ENCODE measurements around the gene ACKR2. TPM values are rescaled to one million over a fixed set of nuclear protein-coding genes. Genes with fewer than 3 reads are reported as not detected.
A peak's percentile ranks its signal among the peaks of the same experiment; 100 is the strongest.

The ACKR2 gene
- total RNA-seq, 2 donors from 2014 or later: 0.78 to 6.2 TPM

DNA sequence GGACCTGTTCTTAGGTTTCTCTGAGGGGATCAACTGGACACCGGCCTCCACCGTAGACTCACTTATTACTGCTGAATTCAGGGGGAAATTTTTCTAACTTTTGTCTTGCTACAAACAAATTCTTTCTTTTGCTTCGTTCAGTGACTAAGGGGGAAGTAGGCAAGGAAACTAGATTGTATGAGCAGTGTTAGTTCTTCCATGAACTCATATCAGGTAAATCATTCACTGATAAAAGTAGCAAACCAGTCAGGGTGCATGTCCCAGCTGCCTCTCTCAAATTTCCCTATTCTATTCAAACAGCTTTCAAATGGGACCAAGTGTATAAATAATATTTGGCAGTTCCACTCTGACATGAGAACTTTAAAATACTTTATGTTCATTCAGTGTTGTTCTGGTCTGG, 28.8 kb upstream of the ACKR2 start:
- Histone ChIP-seq H3K36me3 (peaks cover 14% of the 10 kb centered on the region), H3K27me3 (no peaks in the 10 kb centered on the region), H3K9me3 (no peaks in the 10 kb centered on the region), H3K4me1 (peaks cover 0 to 19% of the 10 kb centered on the region in 2 donors), H3K4me3 (no peak overlapping the region), H3K27ac (peak overlapping the region; percentile 46 to 71)
- no peak for DNase-seq (ENCODE audit: low spot score)
- TF ChIP-seq, protein P1, sequence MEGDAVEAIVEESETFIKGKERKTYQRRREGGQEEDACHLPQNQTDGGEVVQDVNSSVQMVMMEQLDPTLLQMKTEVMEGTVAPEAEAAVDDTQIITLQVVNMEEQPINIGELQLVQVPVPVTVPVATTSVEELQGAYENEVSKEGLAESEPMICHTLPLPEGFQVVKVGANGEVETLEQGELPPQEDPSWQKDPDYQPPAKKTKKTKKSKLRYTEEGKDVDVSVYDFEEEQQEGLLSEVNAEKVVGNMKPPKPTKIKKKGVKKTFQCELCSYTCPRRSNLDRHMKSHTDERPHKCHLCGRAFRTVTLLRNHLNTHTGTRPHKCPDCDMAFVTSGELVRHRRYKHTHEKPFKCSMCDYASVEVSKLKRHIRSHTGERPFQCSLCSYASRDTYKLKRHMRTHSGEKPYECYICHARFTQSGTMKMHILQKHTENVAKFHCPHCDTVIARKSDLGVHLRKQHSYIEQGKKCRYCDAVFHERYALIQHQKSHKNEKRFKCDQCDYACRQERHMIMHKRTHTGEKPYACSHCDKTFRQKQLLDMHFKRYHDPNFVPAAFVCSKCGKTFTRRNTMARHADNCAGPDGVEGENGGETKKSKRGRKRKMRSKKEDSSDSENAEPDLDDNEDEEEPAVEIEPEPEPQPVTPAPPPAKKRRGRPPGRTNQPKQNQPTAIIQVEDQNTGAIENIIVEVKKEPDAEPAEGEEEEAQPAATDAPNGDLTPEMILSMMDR (IDR thresholded peaks at IDR 0.05): no peak

DNA sequence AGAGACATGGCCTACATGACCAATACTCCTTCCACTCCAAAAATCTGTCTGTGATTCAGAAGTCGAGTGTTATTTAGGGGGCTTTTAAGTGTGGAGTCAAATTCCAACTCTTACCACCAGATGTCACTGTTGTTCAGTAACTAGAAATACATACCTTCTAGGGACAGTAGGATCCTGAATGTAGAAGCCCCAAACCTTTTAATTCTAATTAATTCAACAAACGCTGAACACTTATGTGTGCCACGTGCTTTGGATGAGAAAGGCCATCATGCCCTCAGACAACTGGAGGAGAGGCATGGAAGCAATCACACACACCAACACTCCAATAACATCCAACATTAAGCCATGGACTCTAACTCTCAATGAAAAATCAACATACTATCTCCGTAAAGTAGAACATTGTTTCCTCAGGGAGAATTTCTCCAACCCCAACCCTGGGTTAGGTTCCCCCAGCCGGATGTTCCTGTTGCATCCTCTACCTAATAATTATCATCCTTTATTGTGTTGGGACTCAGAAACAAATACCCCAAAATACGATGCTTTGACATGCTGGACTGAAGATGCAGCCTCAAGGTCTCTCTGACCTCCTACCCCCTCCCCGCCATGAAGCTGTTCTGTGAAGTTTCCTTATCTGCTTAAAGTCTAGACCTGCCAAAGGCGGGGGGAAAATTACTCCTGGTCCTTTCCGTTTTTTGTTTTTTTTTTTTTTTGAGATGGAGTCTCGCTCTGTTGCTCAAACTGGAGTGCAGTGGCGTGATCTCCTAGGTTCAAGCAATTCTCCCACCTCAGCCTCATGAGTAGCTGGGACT, 28.1 kb upstream of the ACKR2 start:
- H3K4me1 ChIP-seq: peaks cover 0 to 19% of the 10 kb centered on the region in 2 donors
- TF ChIP-seq, protein P1 (IDR thresholded peaks at IDR 0.05): peak; percentile 66 to 89
- peak; percentile 26 for DNase-seq (ENCODE audit: low spot score)
- H3K9me3 ChIP-seq: no peaks in the 10 kb centered on the region
- peak overlapping the region in 1 of 2 donors; percentile 46 for H3K27ac ChIP-seq
- peaks cover 21% of the 10 kb centered on the region for H3K36me3 ChIP-seq
- H3K27me3 ChIP-seq: no peaks in the 10 kb centered on the region
- H3K4me3 ChIP-seq: no peak overlapping the region

DNA sequence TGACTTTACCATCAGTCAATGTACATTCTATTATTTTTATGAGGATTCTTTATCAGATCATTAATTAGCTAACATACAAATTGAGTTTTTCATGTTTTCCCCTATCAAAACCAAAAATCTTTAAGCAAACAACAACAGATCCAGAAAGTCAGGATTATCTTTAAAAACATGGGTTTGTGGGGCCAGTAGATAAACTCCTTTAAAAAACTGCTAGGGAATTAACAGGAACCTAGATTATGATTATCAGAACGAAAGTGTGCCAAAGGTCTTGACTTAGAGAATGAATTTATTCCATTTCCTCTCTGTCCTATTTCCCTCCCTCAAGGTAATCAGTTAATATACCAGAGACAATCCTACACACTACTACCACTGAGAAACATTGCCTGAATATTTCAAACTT, 23.0 kb upstream of the ACKR2 start:
- no peaks in the 10 kb centered on the region for H3K27me3 ChIP-seq
- no peak for DNase-seq (ENCODE audit: low spot score)
- H3K4me1 ChIP-seq: no peaks in the 10 kb centered on the region
- TF ChIP-seq, protein P1 (IDR thresholded peaks at IDR 0.05): no peak
- no peak overlapping the region for H3K27ac ChIP-seq
- H3K4me3 ChIP-seq: no peak overlapping the region
- H3K36me3 ChIP-seq: peaks cover 32% of the 10 kb centered on the region
- H3K9me3 ChIP-seq: no peaks in the 10 kb centered on the region

DNA sequence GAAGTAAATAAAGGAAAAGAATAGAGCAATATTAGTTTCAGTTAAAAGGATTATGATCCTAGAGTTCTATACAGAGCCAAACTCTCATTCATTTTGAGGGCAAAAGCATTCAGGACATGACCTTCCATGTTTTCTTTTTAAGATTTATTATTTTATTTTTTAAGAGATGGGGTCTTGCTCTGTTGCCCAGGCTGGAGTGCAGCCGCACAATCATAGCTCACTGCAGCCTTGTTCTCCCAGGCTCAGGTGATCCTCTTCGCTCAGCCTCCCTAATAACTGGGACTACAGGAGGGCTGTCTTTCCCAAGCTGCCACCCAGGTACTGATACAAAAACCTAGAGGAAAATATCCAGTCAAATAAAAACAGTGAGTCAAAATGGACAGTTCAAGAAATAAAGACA, 22.6 kb upstream of the ACKR2 start:
- no peaks in the 10 kb centered on the region for H3K27me3 ChIP-seq
- TF ChIP-seq, protein P1 (IDR thresholded peaks at IDR 0.05): no peak
- H3K4me3 ChIP-seq: no peak overlapping the region
- H3K36me3 ChIP-seq: peaks cover 32% of the 10 kb centered on the region
- no peaks in the 10 kb centered on the region for H3K9me3 ChIP-seq
- no peaks in the 10 kb centered on the region for H3K4me1 ChIP-seq
- H3K27ac ChIP-seq: no peak overlapping the region
- no peak for DNase-seq (ENCODE audit: low spot score)

DNA sequence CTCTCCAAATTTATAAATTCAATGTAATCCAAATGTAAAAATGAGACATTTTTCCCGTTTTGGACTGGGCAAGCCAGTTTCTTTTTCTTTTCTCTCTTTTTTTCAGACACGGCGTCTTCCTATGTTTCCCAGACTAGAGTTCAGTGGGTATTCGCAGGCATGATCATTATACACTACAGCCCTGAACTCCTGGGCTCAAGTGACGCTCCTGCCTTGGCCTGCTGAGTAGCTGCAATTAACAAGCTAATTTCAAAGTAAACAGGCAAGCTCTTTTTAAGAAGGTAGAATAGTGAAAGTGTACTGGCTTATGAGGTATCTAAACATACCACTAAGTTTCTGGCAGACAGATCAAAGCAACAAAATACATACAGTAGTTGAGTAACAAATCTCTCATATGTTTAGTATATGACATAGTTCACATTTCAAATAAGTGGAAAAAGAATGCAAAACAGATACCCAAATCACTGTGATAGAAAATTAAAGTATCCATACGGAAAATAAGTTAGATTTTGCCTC, 18.5 kb upstream of the ACKR2 start:
- Histone ChIP-seq H3K4me3 (no peak overlapping the region), H3K4me1 (no peaks in the 10 kb centered on the region)
- TF ChIP-seq, protein P1 (IDR thresholded peaks at IDR 0.05): no peak

More for the DNA sequence above, 18.5 kb upstream of the ACKR2 start:
- no peak overlapping the region for H3K27ac ChIP-seq
- no peaks in the 10 kb centered on the region for H3K27me3 ChIP-seq
- peaks cover 31% of the 10 kb centered on the region for H3K36me3 ChIP-seq
- no peaks in the 10 kb centered on the region for H3K9me3 ChIP-seq
- DNase-seq (ENCODE audit: low spot score): no peak
